GM12865 (cell line): ENCODE data around the gene FGF9.

Source experiments
- DNase-seq: peaks from one replicate; pipeline ENCODE4 v3.0.0; 2010; ENCODE audit warnings: low read depth
- H3K4me3 ChIP-seq: 2 replicates; pipeline ENCODE4 v1.5.1; 2011; ENCODE audit warnings: mild to moderate bottlenecking, low read depth, low read length, control low read depth
- TF ChIP-seq, protein P1 (sequence below): IDR thresholded peaks from 2 replicates; pipeline ENCODE4 v1.5.1; 2011; ENCODE audit warnings: low read length, control low read depth, low read depth, inconsistent platforms; ENCODE audit not compliant: insufficient read depth; ENCODE audit errors: missing control alignments

The FGF9 gene

DNA sequence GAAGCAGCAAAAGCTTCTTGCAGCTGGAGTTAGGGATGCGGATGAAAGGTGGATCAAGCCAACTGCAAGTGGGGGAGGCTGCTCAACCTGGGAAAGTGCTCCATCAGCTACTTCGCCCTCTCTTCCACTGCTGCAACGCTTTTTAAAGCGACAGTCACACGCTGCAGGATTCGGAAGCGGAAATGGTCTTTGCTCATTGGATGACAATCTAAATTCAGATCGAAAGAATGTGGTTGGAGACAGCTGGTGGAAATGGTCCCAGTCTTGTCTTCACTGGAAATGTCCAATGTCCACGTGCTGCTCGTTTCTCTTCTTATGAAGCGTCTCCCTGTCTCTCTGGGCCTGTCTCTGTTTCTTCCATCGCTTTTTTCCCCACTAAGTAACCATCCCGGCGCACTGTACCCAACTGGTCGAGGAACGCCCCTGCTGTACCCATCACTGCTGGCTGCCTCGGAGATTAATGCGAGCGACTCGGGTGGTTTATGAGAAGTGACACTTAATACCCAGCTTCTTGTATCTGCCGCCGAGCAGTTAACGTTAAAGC is 2.1 kb upstream of the FGF9 start:
- peak; percentile 43 for DNase-seq
- peak overlapping the region; percentile 76 for H3K4me3 ChIP-seq
- TF ChIP-seq, protein P1, sequence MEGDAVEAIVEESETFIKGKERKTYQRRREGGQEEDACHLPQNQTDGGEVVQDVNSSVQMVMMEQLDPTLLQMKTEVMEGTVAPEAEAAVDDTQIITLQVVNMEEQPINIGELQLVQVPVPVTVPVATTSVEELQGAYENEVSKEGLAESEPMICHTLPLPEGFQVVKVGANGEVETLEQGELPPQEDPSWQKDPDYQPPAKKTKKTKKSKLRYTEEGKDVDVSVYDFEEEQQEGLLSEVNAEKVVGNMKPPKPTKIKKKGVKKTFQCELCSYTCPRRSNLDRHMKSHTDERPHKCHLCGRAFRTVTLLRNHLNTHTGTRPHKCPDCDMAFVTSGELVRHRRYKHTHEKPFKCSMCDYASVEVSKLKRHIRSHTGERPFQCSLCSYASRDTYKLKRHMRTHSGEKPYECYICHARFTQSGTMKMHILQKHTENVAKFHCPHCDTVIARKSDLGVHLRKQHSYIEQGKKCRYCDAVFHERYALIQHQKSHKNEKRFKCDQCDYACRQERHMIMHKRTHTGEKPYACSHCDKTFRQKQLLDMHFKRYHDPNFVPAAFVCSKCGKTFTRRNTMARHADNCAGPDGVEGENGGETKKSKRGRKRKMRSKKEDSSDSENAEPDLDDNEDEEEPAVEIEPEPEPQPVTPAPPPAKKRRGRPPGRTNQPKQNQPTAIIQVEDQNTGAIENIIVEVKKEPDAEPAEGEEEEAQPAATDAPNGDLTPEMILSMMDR: no peak

DNA sequence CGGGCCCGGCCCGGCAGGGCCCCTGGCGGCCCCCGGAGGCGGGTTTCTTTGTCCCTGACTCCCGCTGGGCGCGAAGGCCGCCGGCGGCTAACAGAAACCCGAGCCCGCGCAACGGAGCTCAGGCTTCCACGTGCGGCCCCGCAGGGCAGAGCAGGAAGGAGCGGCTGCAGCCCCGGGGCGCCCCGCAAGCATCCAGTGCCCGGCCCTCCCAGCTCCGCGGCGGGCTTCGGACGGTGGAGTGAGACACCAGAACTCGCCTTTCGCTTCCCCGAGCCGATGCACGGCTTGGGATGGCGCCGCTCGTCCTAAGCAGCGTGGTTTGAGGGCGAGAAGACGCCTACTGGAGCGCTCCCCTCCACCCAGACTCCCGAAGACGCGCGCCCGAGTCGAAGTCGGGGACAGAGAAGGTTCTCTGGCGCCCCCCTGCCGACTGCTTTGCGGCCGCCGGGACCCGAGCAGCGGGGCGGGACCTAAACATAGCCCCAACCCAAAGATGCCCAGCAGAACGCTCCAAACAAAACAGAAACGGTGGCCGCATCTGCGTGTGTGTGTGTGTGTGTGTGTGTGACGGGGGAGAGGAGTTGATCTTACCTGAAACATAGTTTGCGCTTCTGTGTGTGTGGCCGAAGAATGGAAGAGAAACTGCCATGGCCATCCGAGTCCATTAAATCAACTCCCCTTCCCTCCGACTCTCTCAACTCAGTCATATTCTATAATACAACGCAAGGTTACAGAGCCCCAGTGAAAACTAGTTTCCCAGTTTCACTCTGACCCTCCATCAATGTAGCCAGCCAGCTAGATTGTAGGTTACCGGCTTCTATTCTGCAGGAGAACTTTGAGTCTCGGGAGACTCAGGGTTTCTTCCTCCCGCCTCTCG is 629 bp upstream of the FGF9 start:
- peak; percentile 82 for DNase-seq
- TF ChIP-seq, protein P1: peak; percentile 31

DNA sequence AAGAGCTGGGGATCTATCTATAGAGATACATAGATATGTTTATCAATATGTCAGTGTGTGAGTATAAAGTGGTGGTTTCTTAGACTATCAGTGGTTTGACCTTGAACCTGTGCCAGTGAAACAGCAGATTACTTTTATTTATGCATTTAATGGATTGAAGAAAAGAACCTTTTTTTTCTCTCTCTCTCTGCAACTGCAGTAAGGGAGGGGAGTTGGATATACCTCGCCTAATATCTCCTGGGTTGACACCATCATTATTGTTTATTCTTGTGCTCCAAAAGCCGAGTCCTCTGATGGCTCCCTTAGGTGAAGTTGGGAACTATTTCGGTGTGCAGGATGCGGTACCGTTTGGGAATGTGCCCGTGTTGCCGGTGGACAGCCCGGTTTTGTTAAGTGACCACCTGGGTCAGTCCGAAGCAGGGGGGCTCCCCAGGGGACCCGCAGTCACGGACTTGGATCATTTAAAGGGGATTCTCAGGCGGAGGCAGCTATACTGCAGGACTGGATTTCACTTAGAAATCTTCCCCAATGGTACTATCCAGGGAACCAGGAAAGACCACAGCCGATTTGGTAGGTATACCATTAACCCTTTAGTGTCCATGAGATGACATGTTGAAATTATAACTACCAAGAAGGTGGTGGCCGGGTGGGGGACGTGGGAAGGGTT is 880 bp downstream of the FGF9 start:
- no peak for DNase-seq
- TF ChIP-seq, protein P1: no peak
- H3K4me3 ChIP-seq: no peak overlapping the region

More for the DNA sequence above, 629 bp upstream of the FGF9 start:
- H3K4me3 ChIP-seq: peak overlapping the region; percentile 76

DNA sequence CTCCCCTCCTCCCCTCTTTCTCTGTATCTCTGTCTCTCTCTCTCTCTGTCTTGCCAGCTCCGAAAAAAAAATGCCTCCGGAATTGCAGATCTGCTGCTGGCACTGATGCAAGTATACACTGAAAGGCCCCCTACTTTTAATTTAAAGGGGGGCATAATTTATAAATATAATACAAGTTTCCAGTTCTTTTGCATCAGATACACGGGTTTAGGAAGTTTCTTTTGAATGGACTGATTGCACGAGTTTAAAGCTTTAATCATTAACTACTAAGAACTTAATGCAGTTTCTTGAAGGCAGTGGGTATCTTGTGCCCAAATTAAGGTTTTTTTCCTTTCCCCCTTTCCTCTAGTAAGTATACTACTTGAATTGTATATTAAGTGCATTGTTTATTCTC is 1.4 kb downstream of the FGF9 start:
- DNase-seq: no peak
- no peak overlapping the region for H3K4me3 ChIP-seq
- TF ChIP-seq, protein P1: no peak

DNA sequence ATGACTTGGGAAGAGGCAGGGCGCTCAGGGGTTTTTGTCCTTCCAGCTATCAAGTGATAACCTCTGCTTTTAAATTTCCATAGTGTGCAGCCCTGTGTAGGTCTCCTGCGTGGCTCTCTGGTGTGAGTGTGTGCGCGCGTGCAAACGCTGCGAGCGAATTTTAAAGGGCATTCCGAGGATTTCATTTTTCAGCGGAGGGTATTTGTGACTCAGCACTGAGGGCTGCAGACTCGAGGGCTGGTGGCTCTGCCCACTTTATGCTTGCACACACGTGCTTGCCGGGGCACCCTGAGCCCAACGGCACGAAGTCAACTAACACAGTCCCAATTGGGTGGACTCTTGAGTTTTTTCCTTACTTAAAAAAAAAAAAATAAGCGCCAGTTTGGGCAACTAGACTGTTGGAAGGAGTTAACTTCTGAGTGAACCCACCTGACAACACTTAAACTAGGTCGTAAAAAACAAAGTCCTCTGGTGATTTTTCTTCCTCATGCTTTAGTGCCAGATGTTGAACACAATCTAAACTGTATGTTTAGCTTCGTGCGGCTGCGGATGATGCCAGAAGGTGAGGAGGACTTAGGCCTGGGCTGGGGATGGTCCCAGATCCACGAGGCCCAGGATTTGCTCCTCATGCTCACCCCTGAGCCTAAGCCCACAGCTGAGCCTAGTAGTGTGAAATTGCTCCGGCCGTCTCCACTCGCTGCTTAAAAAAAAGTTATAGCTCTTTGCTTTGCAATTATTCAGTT is 2.1 kb downstream of the FGF9 start:
- TF ChIP-seq, protein P1: no peak
- no peak for DNase-seq
- H3K4me3 ChIP-seq: peak overlapping the region; percentile 32

DNA sequence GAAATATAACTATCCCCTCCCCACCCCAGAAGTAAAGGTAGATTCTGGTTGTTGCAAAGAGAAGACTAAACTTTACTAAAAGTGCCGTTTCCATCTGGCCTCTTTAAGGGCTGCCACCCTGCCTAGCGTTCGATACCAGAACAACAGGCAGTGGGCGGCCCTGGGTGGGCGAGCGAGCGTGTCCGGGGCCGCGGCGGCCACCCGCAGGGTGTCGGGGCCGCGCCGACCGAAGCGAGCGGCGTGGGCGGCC is 2.6 kb downstream of the FGF9 start:
- DNase-seq: peak; percentile 34
- TF ChIP-seq, protein P1: peak; percentile 34
- H3K4me3 ChIP-seq: peak overlapping the region; percentile 32
